Measurements from ENCODE around the gene NEBL.

Gene NEBL

GRCh38 chr10:20903635-20904390 lies 6.7 kb upstream of the NEBL start:
- Histone ChIP-seq H3K4me1 (ENCODE audit: control insufficient read depth, insufficient read depth, low read length) (no peaks in the 10 kb centered on the region), H3K9ac (ENCODE audit: low read length in 2 of 2) (no peak overlapping the region), H3K4me3 (ENCODE audit: low read length in 2 of 2) (no peak overlapping the region), H3K9me3 (ENCODE audit: control insufficient read depth in 2 of 2, low read length in 2 of 2) (no peaks in the 10 kb centered on the region), H3K27ac (ENCODE audit: low read length) (no peak overlapping the region), H3K36me3 (ENCODE audit: control insufficient read depth in 2 of 2, insufficient read depth in 2 of 2, low read length in 2 of 2) (no peaks in the 10 kb centered on the region), H3K27me3 (ENCODE audit: control insufficient read depth in 1 of 2, insufficient read depth in 2 of 2, low read length in 2 of 2) (no peaks in the 10 kb centered on the region)

- Histone ChIP-seq H3K27me3 (ENCODE audit: control insufficient read depth in 1 of 2, insufficient read depth in 2 of 2, low read length in 2 of 2) (no peaks in the 10 kb centered on the region), H3K9ac (ENCODE audit: low read length in 2 of 2) (no peak overlapping the region), H3K4me3 (ENCODE audit: low read length in 2 of 2) (no peak overlapping the region), H3K9me3 (ENCODE audit: control insufficient read depth in 2 of 2, low read length in 2 of 2) (no peaks in the 10 kb centered on the region), H3K36me3 (ENCODE audit: control insufficient read depth in 2 of 2, insufficient read depth in 2 of 2, low read length in 2 of 2) (no peaks in the 10 kb centered on the region), H3K4me1 (ENCODE audit: control insufficient read depth, insufficient read depth, low read length) (no peaks in the 10 kb centered on the region), H3K27ac (ENCODE audit: low read length) (no peak overlapping the region)
These were observed 4.0 kb upstream of the NEBL start for GRCh38 chr10:20901110-20901509.

- Histone ChIP-seq H3K27ac (ENCODE audit: low read length) (no peak overlapping the region), H3K9me3 (ENCODE audit: control insufficient read depth in 2 of 2, low read length in 2 of 2) (no peaks in the 10 kb centered on the region), H3K36me3 (ENCODE audit: control insufficient read depth in 2 of 2, insufficient read depth in 2 of 2, low read length in 2 of 2) (no peaks in the 10 kb centered on the region), H3K9ac (ENCODE audit: low read length in 2 of 2) (no peak overlapping the region), H3K4me3 (ENCODE audit: low read length in 2 of 2) (no peak overlapping the region), H3K27me3 (ENCODE audit: control insufficient read depth in 1 of 2, insufficient read depth in 2 of 2, low read length in 2 of 2) (no peaks in the 10 kb centered on the region), H3K4me1 (ENCODE audit: control insufficient read depth, insufficient read depth, low read length) (no peaks in the 10 kb centered on the region)
These were observed 1.9 kb upstream of the NEBL start for GRCh38 chr10:20898866-20899535.

- Histone ChIP-seq H3K27me3 (ENCODE audit: control insufficient read depth in 1 of 2, insufficient read depth in 2 of 2, low read length in 2 of 2) (no peaks in the 10 kb centered on the region), H3K4me3 (ENCODE audit: low read length in 2 of 2) (no peak overlapping the region), H3K36me3 (ENCODE audit: control insufficient read depth in 2 of 2, insufficient read depth in 2 of 2, low read length in 2 of 2) (no peaks in the 10 kb centered on the region), H3K9ac (ENCODE audit: low read length in 2 of 2) (no peak overlapping the region), H3K9me3 (ENCODE audit: control insufficient read depth in 2 of 2, low read length in 2 of 2) (no peaks in the 10 kb centered on the region), H3K4me1 (ENCODE audit: control insufficient read depth, insufficient read depth, low read length) (no peaks in the 10 kb centered on the region), H3K27ac (ENCODE audit: low read length) (no peak overlapping the region)
These were observed 3.8 kb downstream of the NEBL start for GRCh38 chr10:20893297-20893696.

DNA sequence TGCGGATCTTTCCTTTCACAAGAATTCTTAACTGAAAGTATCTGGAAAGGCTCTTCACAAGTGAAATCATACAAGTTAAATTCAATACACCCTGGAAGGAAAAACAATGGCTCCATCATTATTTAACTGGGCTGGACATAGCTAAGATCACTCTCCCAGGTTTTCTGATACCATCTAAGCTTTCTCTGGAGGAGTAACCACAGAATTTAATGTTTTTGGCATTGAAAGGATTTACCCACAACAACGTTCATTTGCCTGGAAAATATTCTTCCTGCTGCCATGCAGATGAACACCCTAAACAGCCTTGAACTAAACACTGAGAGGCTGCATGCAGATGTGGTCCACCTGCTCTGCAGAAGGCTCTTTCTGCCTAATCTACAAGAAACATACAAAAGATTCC lies 4.3 kb downstream of the NEBL start:
- Histone ChIP-seq H3K4me3 (ENCODE audit: low read length in 2 of 2) (no peak overlapping the region), H3K9ac (ENCODE audit: low read length in 2 of 2) (no peak overlapping the region), H3K27ac (ENCODE audit: low read length) (no peak overlapping the region), H3K27me3 (ENCODE audit: control insufficient read depth in 1 of 2, insufficient read depth in 2 of 2, low read length in 2 of 2) (no peaks in the 10 kb centered on the region), H3K36me3 (ENCODE audit: control insufficient read depth in 2 of 2, insufficient read depth in 2 of 2, low read length in 2 of 2) (no peaks in the 10 kb centered on the region), H3K4me1 (ENCODE audit: control insufficient read depth, insufficient read depth, low read length) (no peaks in the 10 kb centered on the region), H3K9me3 (ENCODE audit: control insufficient read depth in 2 of 2, low read length in 2 of 2) (no peaks in the 10 kb centered on the region)

- Histone ChIP-seq H3K36me3 (ENCODE audit: control insufficient read depth in 2 of 2, insufficient read depth in 2 of 2, low read length in 2 of 2) (no peaks in the 10 kb centered on the region), H3K27ac (ENCODE audit: low read length) (no peak overlapping the region), H3K9me3 (ENCODE audit: control insufficient read depth in 2 of 2, low read length in 2 of 2) (no peaks in the 10 kb centered on the region), H3K4me1 (ENCODE audit: control insufficient read depth, insufficient read depth, low read length) (no peaks in the 10 kb centered on the region), H3K9ac (ENCODE audit: low read length in 2 of 2) (no peak overlapping the region), H3K27me3 (ENCODE audit: control insufficient read depth in 1 of 2, insufficient read depth in 2 of 2, low read length in 2 of 2) (no peaks in the 10 kb centered on the region), H3K4me3 (ENCODE audit: low read length in 2 of 2) (no peak overlapping the region)
These were observed 5.0 kb downstream of the NEBL start for GRCh38 chr10:20892011-20892585.

- Histone ChIP-seq H3K9ac (ENCODE audit: low read length in 2 of 2) (no peak overlapping the region), H3K27ac (ENCODE audit: low read length) (no peak overlapping the region), H3K4me1 (ENCODE audit: control insufficient read depth, insufficient read depth, low read length) (no peaks in the 10 kb centered on the region), H3K4me3 (ENCODE audit: low read length in 2 of 2) (no peak overlapping the region), H3K27me3 (ENCODE audit: control insufficient read depth in 1 of 2, insufficient read depth in 2 of 2, low read length in 2 of 2) (no peaks in the 10 kb centered on the region), H3K36me3 (ENCODE audit: control insufficient read depth in 2 of 2, insufficient read depth in 2 of 2, low read length in 2 of 2) (no peaks in the 10 kb centered on the region), H3K9me3 (ENCODE audit: control insufficient read depth in 2 of 2, low read length in 2 of 2) (no peaks in the 10 kb centered on the region)
These were observed 5.8 kb downstream of the NEBL start for GRCh38 chr10:20891338-20891714.

- no peak overlapping the region for H3K9ac ChIP-seq (ENCODE audit: low read length in 2 of 2)
- no peak overlapping the region for H3K27ac ChIP-seq (ENCODE audit: low read length)
- no peaks in the 10 kb centered on the region for H3K9me3 ChIP-seq (ENCODE audit: control insufficient read depth in 2 of 2, low read length in 2 of 2)
- no peaks in the 10 kb centered on the region for H3K36me3 ChIP-seq (ENCODE audit: control insufficient read depth in 2 of 2, insufficient read depth in 2 of 2, low read length in 2 of 2)
- H3K27me3 ChIP-seq (ENCODE audit: control insufficient read depth in 1 of 2, insufficient read depth in 2 of 2, low read length in 2 of 2) = no peaks in the 10 kb centered on the region
- no peaks in the 10 kb centered on the region for H3K4me1 ChIP-seq (ENCODE audit: control insufficient read depth, insufficient read depth, low read length)
- no peak overlapping the region for H3K4me3 ChIP-seq (ENCODE audit: low read length in 2 of 2)
These were observed 6.4 kb downstream of the NEBL start for GRCh38 chr10:20890491-20891337.

- Histone ChIP-seq H3K9me3 (ENCODE audit: control insufficient read depth in 2 of 2, low read length in 2 of 2) (no peaks in the 10 kb centered on the region), H3K4me3 (ENCODE audit: low read length in 2 of 2) (no peak overlapping the region), H3K36me3 (ENCODE audit: control insufficient read depth in 2 of 2, insufficient read depth in 2 of 2, low read length in 2 of 2) (no peaks in the 10 kb centered on the region), H3K4me1 (ENCODE audit: control insufficient read depth, insufficient read depth, low read length) (no peaks in the 10 kb centered on the region), H3K9ac (ENCODE audit: low read length in 2 of 2) (no peak overlapping the region), H3K27ac (ENCODE audit: low read length) (no peak overlapping the region), H3K27me3 (ENCODE audit: control insufficient read depth in 1 of 2, insufficient read depth in 2 of 2, low read length in 2 of 2) (no peaks in the 10 kb centered on the region)
These were observed 7.1 kb downstream of the NEBL start for GRCh38 chr10:20890009-20890408.

DNA sequence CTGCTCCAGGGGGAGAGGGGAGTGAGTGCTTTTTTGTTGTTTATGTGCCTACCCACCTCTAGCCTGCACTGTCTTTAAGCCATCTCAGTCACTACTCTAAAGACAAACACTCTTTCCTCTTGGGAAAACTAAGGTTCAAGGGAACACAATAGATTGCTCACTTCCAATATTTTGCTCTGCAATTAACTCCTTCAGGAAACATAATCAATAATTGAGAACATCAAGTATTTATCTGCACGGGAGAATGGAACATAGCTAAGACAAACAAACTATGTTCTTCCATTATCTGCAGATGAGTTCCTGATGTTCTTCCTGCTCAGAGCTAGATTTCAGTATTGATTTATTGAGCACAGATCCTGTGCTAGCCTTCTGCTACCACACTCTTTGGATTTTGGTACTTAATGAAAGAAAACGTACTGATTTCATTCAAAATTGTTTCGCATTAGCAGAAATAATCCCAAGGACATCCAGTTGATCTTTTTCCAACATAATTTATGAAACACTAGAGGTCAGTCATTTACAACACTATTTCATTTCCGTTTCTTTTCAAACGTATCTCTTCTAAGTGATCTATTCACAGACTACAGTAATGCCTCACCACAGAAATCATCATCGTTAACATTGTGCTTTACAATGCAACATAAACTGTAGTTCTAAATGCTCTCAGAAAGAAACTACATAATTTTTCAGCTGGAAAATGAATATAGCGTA lies 8.3 kb downstream of the NEBL start:
- no peaks in the 10 kb centered on the region for H3K9me3 ChIP-seq (ENCODE audit: control insufficient read depth in 2 of 2, low read length in 2 of 2)
- no peak overlapping the region for H3K9ac ChIP-seq (ENCODE audit: low read length in 2 of 2)
- no peak overlapping the region for H3K27ac ChIP-seq (ENCODE audit: low read length)
- no peaks in the 10 kb centered on the region for H3K4me1 ChIP-seq (ENCODE audit: control insufficient read depth, insufficient read depth, low read length)
- no peaks in the 10 kb centered on the region for H3K36me3 ChIP-seq (ENCODE audit: control insufficient read depth in 2 of 2, insufficient read depth in 2 of 2, low read length in 2 of 2)
- H3K4me3 ChIP-seq (ENCODE audit: low read length in 2 of 2) = no peak overlapping the region
- no peaks in the 10 kb centered on the region for H3K27me3 ChIP-seq (ENCODE audit: control insufficient read depth in 1 of 2, insufficient read depth in 2 of 2, low read length in 2 of 2)

Data from stomach smooth muscle (tissue), 2 donors.